ENCODE measurements around the gene EEF1AKMT1.
A peak's percentile ranks its signal among the peaks of the same experiment; 100 is the strongest.

Gene EEF1AKMT1

DNA sequence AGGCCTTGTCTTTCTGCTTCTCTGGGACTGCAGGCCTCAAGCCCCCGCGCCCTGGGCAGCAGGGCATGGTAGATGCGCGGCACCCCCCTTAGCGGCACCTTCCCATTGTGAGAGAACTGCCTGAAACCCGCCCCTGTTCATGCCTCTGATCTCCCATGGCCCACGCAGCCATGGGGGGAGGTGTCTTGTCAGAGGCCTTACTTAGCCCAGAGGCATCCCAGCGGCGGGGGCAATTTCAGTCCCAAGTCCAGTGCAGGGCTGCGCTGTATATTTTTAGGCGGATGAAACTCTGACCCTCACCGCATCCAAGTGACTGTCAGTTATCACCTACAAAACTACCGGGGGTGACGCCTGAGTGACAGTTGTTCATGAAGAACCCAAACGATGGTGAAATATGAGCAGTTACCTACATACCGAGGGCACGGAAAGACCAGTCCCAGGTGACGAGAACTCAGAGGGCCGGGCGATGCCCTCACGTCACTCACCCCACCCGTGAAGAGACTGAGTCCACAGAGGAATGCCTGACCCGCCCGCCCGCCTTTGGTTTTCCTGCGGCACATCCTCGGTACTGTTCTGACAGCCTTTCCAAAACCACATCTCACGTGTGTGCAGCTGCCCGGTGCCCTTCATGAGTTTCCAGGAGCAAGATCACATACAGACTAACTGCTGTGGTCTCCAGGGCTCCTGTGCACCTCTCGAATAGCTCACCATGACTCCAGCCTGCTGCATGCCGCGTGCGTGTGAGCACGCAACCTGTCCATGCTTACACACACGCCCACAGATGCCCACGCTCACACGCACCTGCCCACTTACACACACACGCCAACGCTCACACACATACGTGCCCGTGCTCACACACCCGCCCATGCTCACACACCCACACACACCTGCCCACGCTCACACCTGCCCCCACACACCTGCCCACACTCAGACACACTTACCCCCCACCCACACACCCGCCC, 55.9 kb downstream of the EEF1AKMT1 start:
- peak in 1 of 2 experiments; percentile 55 for DNase-seq

DNA sequence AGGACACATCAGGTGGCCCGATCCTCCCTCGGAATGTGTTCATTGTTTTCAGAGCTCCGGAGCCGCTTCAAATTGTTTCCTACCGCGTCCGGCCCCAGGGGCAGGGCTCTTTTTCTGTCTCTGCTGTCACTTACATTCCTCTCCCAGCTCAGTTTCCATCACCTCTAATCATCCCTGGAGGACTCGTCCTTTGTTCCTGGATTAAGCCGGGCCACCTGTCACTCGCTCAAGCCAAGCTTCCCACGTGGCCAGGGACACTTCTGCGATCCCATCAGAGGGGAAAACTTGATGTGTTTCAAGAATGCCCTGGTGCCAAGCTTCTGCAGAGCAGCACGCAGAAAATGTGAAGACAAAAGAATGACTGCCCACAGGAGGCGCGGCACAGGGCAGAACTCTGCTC, 56.8 kb downstream of the EEF1AKMT1 start:
- DNase-seq, result peak; percentile 98 to 99

DNA sequence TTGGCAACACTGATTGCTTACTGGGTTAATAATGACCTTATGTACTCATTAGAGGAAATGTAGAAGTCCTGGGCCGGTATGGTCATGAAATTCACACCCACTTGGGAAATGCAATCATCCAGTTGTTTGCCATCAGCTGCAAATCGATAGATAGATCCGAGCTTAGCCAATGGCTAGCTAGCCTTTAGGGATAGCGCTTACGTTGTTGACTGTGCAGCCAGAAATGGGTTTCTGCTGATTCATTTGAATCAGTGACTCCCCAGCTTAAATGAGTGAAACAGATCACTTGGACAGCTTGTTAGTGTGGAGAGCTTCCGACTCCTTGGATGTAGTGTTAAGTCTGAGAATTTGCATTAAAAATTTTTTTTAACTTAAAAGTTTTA, 58.4 kb downstream of the EEF1AKMT1 start:
- no peak for DNase-seq

DNA sequence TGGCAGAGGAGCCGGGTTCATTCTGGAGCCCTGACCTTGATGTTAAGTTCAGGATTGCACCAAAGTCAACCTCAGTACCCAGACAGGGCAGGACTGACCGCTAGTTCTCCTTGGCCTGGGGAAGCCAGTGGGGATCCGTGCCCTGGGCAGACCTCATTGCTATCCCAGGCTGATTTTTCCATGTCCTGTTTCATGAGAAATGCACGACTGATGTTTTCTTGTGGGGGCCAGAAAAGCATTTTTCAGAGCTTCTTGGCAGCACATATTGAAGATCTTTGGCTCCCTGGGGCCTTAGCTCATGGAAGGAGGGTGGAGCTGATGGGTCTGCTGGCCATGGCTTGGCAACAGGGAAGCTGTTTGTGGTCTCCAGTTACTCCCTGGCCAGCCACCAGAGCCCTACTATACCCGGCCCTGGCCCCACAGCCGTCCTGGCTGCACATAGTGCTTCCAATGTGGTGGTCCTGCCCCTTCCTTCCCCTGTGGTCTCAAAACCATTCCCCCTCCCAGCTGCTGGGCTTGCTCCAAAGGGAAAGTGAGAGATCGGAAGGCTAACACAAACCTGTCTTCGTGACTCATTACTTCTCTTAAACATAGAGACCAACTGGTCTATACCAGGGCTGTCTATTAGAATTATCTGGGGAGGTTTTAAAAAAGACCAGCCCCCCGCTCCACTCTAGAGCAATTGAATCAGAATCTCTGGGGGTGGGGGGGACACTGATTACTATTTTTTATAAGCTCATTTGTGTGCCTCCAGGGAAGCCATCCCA, 59.0 kb downstream of the EEF1AKMT1 start:
- DNase-seq, result no peak

DNA sequence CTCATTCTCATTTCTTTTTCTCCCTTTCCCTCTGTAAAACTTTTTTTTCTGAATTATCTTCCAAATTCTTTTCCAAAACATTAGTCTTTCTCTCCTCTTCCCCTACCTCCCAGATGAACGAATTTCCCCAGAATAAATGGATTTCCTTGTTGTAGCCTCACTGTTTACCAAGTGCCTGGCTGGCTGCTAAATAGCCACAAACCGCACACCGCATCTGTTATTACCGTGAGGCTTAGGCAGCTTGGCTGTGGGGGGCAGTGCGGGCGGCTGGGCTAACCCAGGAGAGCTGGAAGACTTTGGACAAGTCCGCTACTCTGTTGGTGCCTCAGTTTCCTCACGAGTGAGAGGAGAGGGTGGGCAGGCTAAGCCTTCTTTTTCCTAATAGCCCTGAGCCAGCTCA, 59.6 kb downstream of the EEF1AKMT1 start:
- DNase-seq, result no peak

DNA sequence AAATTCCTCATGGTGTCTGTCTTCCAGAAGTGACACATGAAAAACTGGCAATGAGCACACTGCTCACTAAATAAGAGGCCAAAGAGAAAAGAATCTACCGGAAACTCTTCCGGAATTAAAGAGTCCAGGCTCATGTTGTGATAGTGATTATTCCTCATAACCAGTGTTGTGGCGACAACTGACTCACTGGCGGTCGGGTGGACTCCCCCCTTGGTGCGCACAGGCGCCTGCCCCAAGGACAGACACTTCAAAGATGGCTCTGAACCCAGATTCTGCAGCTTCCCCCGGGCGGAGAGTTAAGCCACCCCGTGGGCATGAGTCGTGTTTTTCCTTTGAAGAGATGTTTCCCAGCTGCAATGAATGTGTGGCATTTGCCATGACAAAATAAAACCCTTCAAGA, 60.0 kb downstream of the EEF1AKMT1 start:
- DNase-seq, result no peak

DNA sequence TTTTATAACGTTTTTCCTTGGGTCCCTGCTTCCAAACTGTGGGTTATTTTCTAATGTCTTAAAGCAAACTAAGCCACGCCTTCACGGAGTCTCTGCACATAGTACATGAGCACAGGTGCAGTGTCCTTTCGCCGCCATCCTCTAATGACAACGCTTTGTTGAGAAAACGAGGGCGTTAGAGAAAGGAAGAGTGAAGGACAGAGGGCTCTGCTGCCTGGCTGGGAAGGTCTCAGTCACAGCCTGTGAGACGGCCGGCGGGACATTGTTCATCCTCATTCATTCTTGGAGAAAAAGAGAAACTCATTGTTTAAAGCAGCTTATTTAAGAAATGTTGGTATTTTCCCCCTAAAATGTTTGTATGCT, 60.8 kb downstream of the EEF1AKMT1 start:
- no peak for DNase-seq

DNA sequence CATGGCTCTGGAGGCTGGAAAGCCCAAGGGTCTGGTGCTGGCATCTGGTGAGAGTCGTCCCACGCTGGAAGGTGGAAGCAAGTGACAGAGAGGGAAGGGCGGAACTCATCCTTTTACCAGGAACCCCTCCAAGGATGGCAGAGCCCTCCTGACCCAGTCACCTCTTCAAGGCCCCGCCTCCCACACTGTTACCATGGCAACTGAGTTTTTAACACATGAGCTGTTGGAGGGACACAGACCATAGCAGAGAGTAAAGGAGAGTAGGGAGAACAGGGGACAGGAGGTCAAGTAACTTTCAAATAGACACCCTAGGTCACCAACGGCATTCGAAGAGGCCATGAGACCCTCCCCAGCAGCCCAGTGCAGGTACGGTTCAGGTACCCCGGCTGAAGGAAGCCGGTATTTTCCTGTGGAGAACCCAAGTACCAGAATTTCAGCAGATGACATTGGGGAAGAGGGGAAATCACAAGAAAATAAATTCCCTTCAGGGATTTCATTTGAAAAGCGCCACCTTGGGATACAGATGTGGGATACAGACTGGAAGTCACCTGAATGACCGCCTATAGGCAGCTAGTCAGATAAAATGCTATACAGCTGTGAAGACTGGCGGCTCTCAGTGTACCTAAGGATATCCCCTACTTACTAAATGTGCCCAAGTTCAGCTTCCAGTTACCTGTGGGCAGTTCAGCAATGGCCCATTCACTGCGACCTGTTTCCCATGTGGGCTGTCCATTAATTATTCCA, 62.3 kb downstream of the EEF1AKMT1 start:
- DNase-seq, result peak; percentile 15 to 23

DNA sequence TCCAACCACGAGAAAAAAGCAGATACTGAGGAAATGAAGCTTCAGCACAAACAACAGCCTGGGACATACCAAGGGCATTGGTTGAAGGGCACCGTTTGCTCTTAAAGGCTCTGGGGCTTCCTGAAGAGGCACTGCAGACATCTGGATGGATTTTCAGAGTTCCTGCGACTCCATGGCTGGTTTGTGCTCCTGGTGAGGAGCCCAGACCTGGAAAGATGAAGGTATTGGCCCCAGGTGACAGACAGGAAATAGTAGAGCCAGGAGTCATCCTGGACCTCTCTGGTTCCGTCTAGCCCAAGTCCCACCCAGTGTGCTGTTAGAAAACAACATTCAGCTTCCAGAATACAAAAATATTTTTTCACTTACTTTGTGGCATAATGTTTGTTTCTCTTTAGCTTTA, 64.0 kb downstream of the EEF1AKMT1 start:
- DNase-seq, result no peak

DNA sequence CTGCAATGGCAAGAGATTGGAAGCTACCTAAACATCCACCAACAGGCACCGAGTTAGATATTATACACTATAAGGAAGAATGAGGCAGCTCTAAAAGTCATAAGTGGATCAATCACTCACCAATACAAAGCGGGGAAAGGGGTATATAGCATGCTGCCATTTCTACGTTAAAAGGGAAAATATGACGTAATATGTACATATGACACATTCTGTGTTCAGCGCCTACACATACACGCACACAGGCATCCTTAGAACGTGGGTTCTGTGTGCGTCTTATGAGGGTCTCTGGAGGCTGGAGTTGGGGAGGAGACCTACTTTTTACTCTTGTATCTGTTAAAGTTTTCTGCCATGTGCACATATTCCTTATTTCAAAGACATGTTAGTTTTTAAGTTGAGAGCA, 64.4 kb downstream of the EEF1AKMT1 start:
- DNase-seq, result no peak

DNA sequence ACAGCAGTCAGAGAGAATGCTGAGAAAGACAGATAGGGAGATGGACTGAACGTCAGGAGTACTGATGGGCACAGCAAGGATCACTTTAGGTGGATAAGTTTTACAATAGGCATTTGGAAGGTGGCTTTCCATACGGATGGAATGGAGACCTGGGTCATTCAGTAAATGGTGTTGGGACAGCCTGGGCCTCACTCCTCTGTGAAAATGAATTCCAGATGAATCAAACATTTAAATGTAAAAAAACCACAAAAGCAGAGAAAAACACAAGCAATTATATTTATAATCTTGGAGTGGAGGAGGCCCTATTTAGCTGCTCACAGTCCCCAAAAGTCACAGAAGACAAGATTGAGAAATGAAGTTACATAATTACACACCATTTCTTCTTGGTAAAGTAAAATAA, 65.5 kb downstream of the EEF1AKMT1 start:
- no peak for DNase-seq

DNA sequence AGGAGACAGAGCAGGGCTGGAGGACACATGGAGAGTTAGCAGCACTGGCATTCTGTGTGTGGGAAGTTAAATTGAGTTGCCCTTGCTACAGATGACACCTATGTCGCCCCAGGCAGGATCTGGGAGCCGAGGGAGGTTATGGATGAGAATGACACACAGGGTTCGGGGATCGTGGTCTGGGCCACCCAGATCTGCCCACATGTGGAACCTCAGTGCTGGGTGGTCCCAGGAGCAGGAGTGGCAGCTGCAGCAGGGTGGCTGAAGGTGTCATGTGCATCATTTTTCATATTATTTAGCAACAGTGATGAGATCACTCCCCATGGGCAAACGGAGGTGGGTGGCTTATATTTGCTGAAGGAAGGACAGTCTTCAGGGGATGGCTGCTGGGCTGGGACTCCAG, 67.1 kb downstream of the EEF1AKMT1 start:
- DNase-seq, result no peak

DNA sequence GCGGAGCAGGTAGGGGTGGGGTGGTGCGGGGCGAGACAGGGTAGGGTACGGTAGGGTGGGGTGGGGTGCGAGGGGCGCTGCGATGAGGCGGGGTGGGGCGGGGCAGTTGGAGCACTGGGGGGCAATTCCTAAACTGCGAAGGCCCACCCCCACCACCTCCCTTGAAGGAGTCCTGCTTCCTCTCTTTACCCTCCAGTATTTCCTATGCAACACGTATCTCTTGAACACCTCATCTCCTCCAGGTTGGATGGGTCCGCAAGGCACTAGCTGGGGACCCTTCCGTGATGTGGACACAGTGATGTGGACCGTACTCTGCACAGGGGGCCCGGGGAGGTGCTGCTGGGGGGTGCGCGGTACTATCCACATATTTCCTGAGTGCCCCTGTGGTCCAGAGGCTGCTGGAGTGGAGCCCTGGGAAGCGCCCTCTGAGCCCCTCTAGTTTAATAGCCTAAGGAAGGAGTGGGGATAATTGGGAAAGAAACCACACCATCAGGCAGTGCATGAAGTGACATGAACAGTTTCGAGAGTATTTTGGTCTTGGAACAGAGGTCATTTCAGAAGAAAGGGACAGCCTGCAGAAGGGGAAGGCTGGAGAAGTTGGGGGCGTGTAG, 69.2 kb downstream of the EEF1AKMT1 start:
- DNase-seq, result no peak

DNA sequence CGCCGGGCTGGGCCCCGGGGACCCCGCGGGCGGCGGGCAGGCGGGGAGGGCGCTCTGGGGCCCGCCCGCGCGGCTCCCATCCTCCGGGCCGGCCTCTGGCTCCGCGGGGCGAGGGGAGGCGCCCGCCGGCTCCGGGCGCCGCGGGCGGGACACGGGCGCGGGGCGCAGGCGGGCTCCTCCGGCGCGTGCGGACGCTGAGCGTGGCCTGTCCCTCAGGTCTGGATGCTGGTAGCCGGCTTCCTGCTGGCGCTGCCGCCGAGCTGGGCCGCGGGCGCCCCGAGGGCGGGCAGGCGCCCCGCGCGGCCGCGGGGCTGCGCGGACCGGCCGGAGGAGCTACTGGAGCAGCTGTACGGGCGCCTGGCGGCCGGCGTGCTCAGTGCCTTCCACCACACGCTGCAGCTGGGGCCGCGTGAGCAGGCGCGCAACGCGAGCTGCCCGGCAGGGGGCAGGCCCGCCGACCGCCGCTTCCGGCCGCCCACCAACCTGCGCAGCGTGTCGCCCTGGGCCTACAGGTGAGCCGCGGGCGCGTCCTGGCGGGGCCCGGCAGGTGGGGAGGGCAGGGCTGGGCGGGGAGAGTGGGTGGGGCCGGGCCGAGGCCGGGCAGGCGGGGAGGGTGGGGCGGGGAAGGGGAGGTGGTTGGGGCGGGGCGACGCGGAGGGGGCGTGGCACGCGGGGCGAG, 69.8 kb downstream of the EEF1AKMT1 start:
- peak; percentile 44 to 81 for DNase-seq

DNA sequence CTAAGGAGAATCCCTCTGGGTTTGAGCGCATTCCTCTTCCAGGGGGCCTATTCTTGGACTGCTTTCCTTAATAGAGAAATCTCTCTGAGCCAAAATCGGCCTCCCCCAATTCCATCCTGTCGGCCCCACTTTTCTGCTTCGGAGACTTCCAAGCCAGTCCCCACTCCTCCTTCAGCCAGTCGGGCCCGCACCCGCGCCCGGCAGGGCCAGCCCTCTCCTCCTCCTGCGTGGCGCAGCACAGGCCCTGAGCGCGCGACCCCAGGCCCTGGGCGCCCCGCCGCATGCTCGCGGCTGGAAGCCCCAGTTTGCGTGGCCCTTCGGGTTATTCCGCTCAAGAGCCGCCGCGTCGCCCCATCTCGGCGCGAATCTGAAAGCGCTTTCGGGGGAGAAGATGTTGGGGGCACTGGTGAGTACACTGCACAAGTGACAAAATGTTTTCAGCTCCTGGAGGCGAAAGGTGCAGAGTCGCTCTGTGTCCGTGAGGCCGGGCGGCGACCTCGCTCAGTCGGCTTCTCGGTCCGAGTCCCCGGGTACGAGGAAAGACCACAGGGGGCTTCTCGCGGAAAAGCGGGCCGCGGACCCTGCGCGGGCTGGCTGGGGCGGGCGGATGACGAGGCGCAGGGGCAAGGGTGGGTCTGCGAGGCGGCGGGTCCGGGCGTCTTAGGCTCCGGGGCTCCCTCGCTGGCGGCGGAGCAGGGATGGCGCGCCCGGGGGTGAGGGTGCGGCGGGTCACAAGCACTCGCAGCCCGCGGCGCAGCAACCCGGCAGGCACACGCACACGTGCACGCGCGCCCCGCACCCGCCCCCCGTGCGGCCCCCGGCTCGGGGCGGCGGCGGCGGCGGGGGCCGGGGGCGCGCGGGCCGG, 70.6 kb downstream of the EEF1AKMT1 start, which contains the start of gene IL17D:
Gene IL17D (plus strand): TSS at position 785 of the 865 bp plus-strand sequence. CDS start 303 bp downstream, outside the sequence.
- peak; percentile 29 to 55 for DNase-seq

DNA sequence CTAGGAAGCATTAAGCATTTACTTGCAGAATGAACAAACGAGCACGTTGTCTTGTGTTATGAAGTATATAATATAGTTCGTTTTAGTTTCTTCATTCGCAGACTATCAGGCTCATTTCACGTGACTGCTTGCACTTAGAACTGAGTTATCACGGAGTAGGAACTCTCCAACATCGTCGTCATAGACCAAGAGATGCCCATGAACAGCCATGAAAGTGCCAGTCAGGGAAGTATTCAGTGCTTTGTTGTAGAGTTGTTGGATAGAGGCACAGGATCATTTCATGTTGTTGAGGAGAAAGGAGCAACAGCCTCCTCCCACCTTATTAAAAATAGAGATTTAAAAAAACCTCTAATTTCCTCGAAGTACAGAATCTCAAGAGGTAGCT, 71.2 kb downstream of the EEF1AKMT1 start:
- peak in 1 of 2 experiments; percentile 38 for DNase-seq

DNA sequence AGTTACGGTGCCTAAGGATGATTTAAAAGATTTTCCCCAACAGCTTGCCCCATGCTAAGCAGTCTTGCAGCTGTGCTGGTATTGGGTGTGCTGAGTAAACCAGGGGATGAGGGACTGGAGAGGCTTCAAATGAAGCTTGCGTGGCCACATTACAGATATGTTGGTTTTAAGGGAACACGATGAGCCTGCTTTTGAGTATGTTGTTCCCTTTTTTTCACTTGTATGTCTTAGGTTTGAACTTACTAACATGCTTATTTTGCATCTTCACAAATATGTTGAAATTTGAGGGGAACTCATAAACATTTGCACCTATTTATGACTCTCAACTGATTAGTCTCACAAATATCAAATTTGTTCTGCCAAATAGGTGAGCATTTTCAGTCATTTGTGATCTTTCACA, 72.3 kb downstream of the EEF1AKMT1 start:
- no peak for DNase-seq

DNA sequence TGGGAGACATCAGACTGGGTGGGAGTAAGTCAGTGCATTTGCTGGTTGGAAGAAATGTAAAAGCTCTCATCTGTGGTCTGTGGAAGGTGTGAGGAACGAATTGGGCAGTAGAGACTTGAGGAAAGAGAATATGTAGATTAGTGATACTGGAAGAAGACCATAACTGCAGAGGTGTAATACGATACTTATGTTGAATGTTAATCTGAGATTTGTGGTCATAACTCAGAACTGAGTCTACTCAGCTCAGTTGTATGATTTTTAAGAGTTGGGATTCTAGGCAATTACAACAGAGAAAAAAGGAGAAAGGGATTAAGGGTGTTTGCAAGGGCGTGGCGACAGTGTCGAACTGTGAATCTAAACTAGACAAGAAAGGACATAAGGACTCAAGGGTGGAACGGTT, 73.5 kb downstream of the EEF1AKMT1 start:
- no peak for DNase-seq

DNA sequence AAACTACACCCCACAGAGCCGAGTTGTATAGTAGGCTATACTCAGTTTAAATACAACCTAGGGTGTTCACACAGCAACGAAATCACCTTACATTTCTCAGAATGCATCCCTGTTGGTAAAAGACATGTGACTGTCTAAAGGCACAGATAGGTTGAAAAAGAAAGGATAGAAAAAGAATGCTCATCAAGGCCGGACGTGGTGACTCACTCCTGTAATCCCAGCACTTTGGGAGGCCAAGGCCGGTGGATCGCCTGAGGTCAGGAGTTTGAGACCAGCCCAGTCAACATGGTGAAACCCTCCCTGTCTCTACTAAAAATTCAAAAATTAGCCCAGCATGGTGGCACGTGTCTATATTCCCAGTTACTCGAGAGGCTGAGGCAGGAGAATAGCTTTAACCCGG, 74.0 kb downstream of the EEF1AKMT1 start:
- no peak for DNase-seq

DNA sequence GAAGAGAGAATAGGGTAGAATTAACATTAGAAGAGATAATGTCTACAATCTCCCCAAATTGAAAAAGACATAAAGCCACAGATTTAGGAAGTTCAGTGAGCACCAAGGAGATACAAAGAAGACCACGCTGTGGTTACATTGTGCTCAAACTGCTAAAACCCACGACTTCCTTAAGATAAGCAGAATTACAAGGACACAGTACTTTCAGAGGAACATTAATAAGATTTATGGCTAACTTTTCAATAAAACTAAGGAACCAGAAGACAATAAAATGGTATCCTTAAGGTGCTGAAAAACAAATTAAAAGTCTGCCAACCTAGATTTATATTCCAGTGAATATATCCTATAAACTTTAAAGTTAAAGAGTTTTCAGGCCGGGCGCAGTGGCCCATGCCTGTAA, 77.7 kb downstream of the EEF1AKMT1 start:
- no peak for DNase-seq

DNA sequence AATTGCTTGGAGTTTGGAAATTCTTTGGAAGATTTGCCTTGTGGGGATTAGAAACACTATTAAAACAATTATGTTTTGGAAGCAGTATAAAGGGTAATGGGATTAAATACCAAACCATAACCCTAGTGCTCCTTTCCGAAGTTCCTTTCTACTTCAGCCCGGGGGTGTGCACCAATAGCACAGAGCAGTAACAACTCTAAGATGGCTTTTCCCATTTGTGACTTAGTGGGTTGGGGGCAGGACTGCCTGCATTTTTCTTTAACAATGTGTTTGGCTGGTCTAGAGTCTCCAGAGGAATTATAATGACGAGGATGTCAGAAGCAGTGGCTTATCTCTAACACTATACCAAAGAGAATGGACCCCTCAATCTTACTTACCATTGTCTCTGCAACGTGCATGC, 82.1 kb downstream of the EEF1AKMT1 start:
- DNase-seq, result no peak
